ENCODE measurements around the gene BMPR1A. TPM values are rescaled to one million over a fixed set of nuclear protein-coding genes. Genes with fewer than 3 reads are reported as not detected.

BMPR1A gene
- total and polyA plus RNA-seq, 2 experiments from 2014 or later, result 14.2 to 82.5 TPM

DNA sequence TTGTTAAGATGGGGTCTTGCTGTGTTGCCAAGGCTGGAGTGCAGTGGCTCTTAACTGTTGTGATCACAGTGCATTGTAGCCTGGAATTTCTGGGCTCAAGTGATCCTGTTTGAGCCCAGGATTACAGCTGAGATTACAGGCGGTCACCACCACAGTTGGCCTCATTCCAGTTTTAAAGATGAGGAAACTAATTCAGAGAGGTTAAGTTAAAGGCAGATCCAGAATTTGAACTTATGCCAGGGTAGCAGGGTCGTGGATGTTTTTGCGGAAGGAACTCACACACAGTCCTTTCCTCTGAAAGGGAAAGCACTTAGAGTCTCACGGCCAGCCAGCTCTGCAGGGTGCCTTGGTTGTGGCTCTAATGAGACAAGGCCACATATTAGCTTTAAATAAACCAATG lies 116.3 kb downstream of the BMPR1A start:
- Histone ChIP-seq H3K27ac (ENCODE audit: low read depth) (peak overlapping the region; percentile 88), H4K20me1 (replicated peaks; ENCODE audit: insufficient read depth) (no peaks in the 10 kb centered on the region), H3K27me3 (ENCODE audit: insufficient read depth) (no peaks in the 10 kb centered on the region), H3K4me1 (ENCODE audit: insufficient read depth) (peaks cover 53% of the 10 kb centered on the region), H3F3A (replicated peaks; ENCODE audit: low read depth) (no peaks in the 10 kb centered on the region; the same call in 1 of the 2 replicates), H3K9me2 (ENCODE audit: insufficient read depth) (no peaks in the 10 kb centered on the region), H3K4me2 (peak overlapping the region; percentile 28; the same call in 1 of the 2 replicates), H3K79me2 (replicated peaks; ENCODE audit: insufficient read depth) (peaks cover 81% of the 10 kb centered on the region), H3K4me3 (no peak overlapping the region), H2AFZ (no peak overlapping the region), H3K36me3 (ENCODE audit: insufficient read depth) (no peaks in the 10 kb centered on the region)
- ATAC-seq (peak; percentile 21), DNase-seq (ENCODE audit: low spot score) (peak; percentile 50)
- peaks cover 53% of the 10 kb centered on the region for H3K4me1 Mint-ChIP-seq
- H3K4me3 Mint-ChIP-seq, result no peak overlapping the region; the same call in 2 of the 3 replicates
- no peaks in the 10 kb centered on the region for H3K27me3 Mint-ChIP-seq (ENCODE audit: insufficient read depth, low read depth, poor library complexity)
- H3K36me3 Mint-ChIP-seq (ENCODE audit: low read depth), result peaks cover 23% of the 10 kb centered on the region
- TF ChIP-seq JUNB (IDR thresholded peaks at IDR 0.05; ENCODE audit: unreplicated experiment), result no peak
- TF ChIP-seq, protein P1, sequence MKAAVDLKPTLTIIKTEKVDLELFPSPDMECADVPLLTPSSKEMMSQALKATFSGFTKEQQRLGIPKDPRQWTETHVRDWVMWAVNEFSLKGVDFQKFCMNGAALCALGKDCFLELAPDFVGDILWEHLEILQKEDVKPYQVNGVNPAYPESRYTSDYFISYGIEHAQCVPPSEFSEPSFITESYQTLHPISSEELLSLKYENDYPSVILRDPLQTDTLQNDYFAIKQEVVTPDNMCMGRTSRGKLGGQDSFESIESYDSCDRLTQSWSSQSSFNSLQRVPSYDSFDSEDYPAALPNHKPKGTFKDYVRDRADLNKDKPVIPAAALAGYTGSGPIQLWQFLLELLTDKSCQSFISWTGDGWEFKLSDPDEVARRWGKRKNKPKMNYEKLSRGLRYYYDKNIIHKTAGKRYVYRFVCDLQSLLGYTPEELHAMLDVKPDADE (IDR thresholded peaks at IDR 0.05), result no peak
- no peak for TF ChIP-seq STAT1 (IDR thresholded peaks at IDR 0.05; ENCODE audit: unreplicated experiment)
- no peak for TF ChIP-seq CREB1 (CRISPR knock-in tag; IDR thresholded peaks at IDR 0.05; ENCODE audit: low read depth)
- TF ChIP-seq, protein P2, sequence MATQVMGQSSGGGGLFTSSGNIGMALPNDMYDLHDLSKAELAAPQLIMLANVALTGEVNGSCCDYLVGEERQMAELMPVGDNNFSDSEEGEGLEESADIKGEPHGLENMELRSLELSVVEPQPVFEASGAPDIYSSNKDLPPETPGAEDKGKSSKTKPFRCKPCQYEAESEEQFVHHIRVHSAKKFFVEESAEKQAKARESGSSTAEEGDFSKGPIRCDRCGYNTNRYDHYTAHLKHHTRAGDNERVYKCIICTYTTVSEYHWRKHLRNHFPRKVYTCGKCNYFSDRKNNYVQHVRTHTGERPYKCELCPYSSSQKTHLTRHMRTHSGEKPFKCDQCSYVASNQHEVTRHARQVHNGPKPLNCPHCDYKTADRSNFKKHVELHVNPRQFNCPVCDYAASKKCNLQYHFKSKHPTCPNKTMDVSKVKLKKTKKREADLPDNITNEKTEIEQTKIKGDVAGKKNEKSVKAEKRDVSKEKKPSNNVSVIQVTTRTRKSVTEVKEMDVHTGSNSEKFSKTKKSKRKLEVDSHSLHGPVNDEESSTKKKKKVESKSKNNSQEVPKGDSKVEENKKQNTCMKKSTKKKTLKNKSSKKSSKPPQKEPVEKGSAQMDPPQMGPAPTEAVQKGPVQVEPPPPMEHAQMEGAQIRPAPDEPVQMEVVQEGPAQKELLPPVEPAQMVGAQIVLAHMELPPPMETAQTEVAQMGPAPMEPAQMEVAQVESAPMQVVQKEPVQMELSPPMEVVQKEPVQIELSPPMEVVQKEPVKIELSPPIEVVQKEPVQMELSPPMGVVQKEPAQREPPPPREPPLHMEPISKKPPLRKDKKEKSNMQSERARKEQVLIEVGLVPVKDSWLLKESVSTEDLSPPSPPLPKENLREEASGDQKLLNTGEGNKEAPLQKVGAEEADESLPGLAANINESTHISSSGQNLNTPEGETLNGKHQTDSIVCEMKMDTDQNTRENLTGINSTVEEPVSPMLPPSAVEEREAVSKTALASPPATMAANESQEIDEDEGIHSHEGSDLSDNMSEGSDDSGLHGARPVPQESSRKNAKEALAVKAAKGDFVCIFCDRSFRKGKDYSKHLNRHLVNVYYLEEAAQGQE (IDR thresholded peaks at IDR 0.05; ENCODE audit: unreplicated experiment), result no peak
- TF ChIP-seq, protein P3, sequence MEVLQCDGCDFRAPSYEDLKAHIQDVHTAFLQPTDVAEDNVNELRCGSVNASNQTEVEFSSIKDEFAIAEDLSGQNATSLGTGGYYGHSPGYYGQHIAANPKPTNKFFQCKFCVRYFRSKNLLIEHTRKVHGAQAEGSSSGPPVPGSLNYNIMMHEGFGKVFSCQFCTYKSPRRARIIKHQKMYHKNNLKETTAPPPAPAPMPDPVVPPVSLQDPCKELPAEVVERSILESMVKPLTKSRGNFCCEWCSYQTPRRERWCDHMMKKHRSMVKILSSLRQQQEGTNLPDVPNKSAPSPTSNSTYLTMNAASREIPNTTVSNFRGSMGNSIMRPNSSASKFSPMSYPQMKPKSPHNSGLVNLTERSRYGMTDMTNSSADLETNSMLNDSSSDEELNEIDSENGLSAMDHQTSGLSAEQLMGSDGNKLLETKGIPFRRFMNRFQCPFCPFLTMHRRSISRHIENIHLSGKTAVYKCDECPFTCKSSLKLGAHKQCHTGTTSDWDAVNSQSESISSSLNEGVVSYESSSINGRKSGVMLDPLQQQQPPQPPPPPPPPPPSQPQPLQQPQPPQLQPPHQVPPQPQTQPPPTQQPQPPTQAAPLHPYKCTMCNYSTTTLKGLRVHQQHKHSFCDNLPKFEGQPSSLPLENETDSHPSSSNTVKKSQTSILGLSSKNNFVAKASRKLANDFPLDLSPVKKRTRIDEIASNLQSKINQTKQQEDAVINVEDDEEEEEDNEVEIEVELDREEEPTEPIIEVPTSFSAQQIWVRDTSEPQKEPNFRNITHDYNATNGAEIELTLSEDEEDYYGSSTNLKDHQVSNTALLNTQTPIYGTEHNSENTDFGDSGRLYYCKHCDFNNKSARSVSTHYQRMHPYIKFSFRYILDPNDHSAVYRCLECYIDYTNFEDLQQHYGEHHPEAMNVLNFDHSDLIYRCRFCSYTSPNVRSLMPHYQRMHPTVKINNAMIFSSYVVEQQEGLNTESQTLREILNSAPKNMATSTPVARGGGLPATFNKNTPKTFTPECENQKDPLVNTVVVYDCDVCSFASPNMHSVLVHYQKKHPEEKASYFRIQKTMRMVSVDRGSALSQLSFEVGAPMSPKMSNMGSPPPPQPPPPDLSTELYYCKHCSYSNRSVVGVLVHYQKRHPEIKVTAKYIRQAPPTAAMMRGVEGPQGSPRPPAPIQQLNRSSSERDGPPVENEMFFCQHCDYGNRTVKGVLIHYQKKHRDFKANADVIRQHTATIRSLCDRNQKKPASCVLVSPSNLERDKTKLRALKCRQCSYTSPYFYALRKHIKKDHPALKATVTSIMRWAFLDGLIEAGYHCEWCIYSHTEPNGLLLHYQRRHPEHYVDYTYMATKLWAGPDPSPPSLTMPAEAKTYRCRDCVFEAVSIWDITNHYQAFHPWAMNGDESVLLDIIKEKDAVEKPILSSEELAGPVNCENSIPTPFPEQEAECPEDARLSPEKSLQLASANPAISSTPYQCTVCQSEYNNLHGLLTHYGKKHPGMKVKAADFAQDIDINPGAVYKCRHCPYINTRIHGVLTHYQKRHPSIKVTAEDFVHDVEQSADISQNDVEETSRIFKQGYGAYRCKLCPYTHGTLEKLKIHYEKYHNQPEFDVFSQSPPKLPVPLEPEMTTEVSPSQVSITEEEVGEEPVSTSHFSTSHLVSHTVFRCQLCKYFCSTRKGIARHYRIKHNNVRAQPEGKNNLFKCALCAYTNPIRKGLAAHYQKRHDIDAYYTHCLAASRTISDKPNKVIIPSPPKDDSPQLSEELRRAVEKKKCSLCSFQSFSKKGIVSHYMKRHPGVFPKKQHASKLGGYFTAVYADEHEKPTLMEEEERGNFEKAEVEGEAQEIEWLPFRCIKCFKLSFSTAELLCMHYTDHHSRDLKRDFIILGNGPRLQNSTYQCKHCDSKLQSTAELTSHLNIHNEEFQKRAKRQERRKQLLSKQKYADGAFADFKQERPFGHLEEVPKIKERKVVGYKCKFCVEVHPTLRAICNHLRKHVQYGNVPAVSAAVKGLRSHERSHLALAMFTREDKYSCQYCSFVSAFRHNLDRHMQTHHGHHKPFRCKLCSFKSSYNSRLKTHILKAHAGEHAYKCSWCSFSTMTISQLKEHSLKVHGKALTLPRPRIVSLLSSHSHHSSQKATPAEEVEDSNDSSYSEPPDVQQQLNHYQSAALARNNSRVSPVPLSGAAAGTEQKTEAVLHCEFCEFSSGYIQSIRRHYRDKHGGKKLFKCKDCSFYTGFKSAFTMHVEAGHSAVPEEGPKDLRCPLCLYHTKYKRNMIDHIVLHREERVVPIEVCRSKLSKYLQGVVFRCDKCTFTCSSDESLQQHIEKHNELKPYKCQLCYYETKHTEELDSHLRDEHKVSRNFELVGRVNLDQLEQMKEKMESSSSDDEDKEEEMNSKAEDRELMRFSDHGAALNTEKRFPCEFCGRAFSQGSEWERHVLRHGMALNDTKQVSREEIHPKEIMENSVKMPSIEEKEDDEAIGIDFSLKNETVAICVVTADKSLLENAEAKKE (CRISPR knock-in tag; IDR thresholded peaks at IDR 0.05), result no peak
- no peak for TF ChIP-seq EZH2phosphoT487 (IDR thresholded peaks at IDR 0.05; ENCODE audit: unreplicated experiment)
- no peaks in the 10 kb centered on the region for H3K9me3 Mint-ChIP-seq
- peak overlapping the region; percentile 89 for H3K27ac Mint-ChIP-seq
